ENCODE data around the gene PRTN3.

PRTN3 gene

DNA sequence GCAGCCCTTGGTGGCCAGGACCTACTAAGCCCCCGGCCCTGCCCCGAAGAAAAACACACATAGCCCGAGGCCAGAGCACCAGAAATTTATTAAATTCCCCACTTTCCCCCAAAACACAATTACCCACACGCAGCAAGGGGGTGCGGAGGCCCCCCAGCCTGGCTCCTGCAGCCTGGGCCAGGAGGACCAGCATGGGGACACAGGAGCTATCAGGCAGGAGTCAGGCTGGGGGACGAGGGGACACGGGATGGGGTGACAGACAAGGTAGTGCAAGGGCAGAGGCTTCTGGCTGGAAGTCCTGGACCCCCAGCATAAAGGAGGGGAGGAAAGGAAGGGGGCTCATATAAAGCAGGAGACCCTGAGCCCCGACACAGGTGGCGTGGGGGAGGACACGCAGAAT is 55.6 kb downstream of the PRTN3 start:
- H3K4me3 Mint-ChIP-seq, result no peak overlapping the region
- H3K36me3 Mint-ChIP-seq (ENCODE audit: low read depth), result peaks cover 10% of the 10 kb centered on the region
- H3K4me1 Mint-ChIP-seq (ENCODE audit: low read depth), result peaks cover 12% of the 10 kb centered on the region

DNA sequence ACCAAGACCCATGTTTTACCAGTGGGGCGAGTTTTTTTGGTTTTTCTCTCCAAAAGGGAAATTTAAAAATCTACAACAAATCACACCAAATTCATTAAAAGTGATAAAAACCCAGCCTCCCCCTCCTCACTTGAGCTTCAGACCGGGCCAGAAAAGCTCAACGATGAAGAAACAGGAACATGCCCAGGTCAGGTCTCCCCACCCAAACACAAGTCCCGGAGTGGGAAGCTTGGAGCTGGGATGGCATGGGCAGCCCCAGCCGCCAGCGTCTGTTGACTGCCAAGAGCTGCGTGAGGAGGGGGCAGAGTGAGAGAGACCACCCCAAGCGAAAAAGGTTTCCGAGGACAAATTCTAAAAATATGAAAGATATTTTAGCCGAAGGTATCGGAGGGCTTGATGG is 56.2 kb downstream of the PRTN3 start:
- Mint-ChIP-seq H3K27me3 (ENCODE audit: low read depth) (no peaks in the 10 kb centered on the region), H3K36me3 (ENCODE audit: low read depth) (peaks cover 10% of the 10 kb centered on the region), H3K4me3 (no peak overlapping the region), H3K4me1 (ENCODE audit: low read depth) (peaks cover 12% of the 10 kb centered on the region), H3K27ac (no peak overlapping the region), H3K9me3 (no peaks in the 10 kb centered on the region)

More for the DNA sequence above, 55.6 kb downstream of the PRTN3 start:
- no peak overlapping the region for H3K27ac Mint-ChIP-seq
- H3K27me3 Mint-ChIP-seq (ENCODE audit: low read depth), result no peaks in the 10 kb centered on the region
- no peaks in the 10 kb centered on the region for H3K9me3 Mint-ChIP-seq

DNA sequence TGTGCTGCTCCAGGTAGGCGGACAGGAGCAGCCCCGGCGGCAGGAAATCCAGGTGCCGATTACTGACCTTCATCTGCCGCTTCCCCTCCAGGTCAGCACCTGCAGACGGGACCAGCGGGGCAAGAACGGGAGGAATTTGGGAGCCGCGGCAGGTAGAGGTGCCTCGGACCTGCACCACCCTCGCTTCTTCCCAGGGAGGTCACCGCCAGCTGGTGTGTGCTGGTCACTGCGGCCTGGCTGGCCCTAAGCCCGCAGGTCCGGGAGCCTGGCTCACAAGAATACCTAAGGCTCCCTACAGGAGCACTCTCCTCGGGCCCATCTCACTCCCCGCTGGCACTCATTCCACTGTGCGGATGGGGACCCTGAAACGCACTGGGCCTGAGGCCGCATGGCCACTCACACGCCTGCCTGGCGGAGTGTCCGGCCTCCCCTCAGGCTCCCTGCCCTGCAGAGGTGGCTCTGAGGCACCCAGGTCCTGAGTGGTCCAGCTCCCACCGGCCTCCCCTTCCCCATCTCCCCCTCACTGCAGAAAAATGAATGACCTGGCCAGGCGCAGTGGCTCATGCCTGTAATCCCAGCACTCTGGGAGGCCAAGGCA is 56.7 kb downstream of the PRTN3 start:
- peaks cover 10% of the 10 kb centered on the region for H3K36me3 Mint-ChIP-seq (ENCODE audit: low read depth)
- H3K9me3 Mint-ChIP-seq, result no peaks in the 10 kb centered on the region
- no peaks in the 10 kb centered on the region for H3K27me3 Mint-ChIP-seq (ENCODE audit: low read depth)
- H3K4me3 Mint-ChIP-seq, result no peak overlapping the region
- H3K27ac Mint-ChIP-seq, result no peak overlapping the region
- H3K4me1 Mint-ChIP-seq (ENCODE audit: low read depth), result peaks cover 11% of the 10 kb centered on the region
